ENCODE measurements around the gene CACNG4.

CACNG4 gene

DNA sequence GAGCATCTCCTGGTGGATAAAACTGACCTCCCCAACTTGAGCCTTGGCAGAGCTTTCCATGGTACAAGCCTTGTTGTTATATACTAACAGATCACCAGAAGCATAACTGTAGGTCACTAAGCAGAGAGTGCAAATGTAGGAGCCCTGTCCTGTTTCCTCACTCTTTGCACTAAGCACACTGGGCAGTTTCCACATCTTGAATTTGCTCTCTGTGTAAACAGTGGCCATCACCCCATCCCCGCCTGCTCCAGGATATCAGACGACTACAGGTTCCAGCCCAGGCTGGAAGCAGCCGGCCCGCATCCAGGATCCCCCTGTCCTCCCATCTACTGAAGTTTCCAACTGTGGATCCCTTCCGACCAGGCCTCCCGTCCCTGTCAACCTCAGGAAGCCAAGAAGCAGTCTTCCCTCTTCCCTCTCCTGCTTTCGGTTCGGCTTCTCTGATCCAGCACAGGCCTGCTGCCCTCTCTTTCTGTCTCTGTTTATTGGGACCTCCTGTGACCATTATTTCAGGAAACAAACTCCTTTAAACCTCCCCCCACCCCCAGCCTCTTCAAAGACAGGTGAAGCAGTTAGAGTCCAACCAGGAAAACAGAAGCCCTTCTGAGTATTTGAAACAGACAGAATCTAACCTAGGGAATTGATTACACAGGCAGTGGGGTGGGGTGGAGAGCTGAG lies 22.6 kb upstream of the CACNG4 start:
- Histone ChIP-seq H3K36me3 (no peaks in the 10 kb centered on the region), H3K27me3 (no peaks in the 10 kb centered on the region)

DNA sequence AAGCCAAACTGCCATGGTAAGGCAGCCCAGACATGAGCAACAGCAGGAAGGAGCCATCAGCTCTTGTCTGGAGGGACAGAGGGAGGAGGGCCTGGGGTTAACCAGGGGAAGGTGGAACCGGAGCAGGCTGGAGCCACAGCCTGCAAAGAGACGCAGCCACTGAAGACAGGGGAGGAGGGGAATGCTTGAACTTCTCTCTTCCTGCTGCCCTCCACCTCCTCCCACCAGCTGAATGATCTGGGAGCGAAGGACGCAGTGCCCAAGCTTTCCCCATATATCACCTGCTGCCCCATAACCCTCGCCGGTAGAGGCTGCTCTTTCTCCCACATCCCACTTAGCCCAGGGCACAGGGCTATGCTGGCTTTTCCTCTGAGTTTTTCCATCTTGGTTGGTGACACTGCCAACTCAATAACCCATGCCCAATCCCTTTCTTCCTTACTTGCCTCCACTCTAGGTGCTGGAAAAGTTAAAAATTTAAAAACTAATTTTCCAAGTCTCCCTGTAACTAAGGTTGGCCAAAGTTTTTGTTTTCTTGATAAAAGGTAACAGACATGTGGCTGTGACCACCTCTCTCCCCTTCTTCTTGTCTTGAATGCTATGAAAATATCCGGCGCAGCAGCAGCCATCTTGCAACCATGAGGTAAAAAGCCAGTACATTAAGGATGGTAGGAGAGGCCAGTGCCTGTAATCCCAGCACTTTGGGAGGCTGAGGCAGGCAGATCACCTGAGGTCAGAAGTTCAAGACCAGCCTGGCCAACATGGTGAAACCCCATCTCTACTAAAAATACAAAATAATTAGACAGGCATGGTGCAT lies 21.8 kb upstream of the CACNG4 start:
- TF ChIP-seq, protein P1, sequence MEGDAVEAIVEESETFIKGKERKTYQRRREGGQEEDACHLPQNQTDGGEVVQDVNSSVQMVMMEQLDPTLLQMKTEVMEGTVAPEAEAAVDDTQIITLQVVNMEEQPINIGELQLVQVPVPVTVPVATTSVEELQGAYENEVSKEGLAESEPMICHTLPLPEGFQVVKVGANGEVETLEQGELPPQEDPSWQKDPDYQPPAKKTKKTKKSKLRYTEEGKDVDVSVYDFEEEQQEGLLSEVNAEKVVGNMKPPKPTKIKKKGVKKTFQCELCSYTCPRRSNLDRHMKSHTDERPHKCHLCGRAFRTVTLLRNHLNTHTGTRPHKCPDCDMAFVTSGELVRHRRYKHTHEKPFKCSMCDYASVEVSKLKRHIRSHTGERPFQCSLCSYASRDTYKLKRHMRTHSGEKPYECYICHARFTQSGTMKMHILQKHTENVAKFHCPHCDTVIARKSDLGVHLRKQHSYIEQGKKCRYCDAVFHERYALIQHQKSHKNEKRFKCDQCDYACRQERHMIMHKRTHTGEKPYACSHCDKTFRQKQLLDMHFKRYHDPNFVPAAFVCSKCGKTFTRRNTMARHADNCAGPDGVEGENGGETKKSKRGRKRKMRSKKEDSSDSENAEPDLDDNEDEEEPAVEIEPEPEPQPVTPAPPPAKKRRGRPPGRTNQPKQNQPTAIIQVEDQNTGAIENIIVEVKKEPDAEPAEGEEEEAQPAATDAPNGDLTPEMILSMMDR (IDR thresholded peaks at IDR 0.05; ENCODE audit: low read depth, low read length) = no peak
- no peaks in the 10 kb centered on the region for H3K27me3 ChIP-seq
- no peaks in the 10 kb centered on the region; the same call in 1 of the 2 replicates for H3K9me3 ChIP-seq

More for the DNA sequence above, 22.6 kb upstream of the CACNG4 start:
- Histone ChIP-seq H3K9me3 (no peaks in the 10 kb centered on the region; the same call in 1 of the 2 replicates), H3K4me3 (ENCODE audit: low read depth, low read length) (no peak overlapping the region), H3K4me1 (peaks cover 24% of the 10 kb centered on the region)
- DNase-seq = no peak
- TF ChIP-seq, protein P1 (IDR thresholded peaks at IDR 0.05; ENCODE audit: low read depth, low read length) = no peak

DNA sequence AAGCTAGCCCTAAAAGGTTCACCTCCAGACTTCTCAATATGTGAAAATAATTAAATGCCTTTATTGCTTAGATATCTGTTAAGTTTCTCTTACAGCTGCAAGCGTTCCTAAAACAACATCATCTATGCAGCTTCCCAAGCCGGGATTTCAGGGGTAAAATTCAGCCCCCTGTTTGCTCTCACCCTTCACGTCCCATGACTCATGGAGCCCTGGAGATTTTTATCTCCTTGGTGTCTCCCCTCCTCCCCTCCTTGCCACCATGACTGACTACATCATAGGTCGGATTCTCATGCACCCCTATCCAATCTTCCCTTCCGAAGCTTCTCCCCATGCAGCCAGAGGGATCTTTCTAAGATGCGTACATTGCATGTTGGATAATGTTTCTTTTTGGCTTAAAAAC lies 21.0 kb upstream of the CACNG4 start:
- TF ChIP-seq, protein P1 (IDR thresholded peaks at IDR 0.05; ENCODE audit: low read depth, low read length) = no peak
- Histone ChIP-seq H3K9me3 (no peaks in the 10 kb centered on the region; the same call in 1 of the 2 replicates), H3K36me3 (no peaks in the 10 kb centered on the region), H3K4me1 (peaks cover 24% of the 10 kb centered on the region), H3K4me3 (ENCODE audit: low read depth, low read length) (no peak overlapping the region), H3K27me3 (no peaks in the 10 kb centered on the region)
- DNase-seq = no peak

More for the DNA sequence above, 21.8 kb upstream of the CACNG4 start:
- no peak for DNase-seq
- Histone ChIP-seq H3K4me1 (peaks cover 24% of the 10 kb centered on the region), H3K36me3 (no peaks in the 10 kb centered on the region), H3K4me3 (ENCODE audit: low read depth, low read length) (no peak overlapping the region)

DNA sequence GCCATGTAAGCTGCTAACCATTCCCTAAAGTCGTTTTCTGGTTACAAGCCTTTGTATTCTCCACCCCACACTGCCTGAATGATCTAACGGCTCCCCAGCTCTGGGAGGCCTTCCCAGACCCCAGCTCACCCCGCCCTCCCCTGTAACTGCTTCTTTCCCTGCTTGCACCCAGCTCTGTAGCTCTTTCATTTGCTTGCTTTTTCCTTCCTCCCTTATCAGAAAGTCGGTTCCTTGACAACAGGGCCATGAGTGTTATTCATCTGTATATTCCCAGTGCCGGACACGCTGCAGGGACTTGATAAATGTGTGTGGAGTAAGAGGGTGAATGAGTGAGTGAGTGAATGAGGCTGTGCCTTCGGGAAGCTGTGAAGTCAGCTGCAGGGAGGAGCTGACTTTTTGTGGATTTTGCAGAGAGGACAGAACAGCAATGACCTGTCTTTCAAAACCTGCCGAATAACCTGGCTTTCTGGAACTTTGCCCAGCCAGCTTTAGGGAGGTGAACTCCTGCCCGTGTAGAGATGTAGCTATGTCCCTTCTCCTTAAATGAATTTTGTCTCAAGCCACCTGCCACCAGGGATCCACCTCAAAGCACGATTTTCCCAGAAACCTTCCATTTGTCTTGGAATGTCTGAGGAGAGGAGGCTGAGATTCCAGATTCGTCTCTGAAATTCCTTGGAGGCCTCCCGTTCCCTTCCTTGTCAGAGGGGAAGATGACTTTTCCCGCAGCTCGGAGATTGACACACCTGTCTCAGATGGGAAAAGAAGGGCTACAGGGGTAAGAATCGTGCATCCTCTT lies 20.0 kb upstream of the CACNG4 start:
- Histone ChIP-seq H3K27me3 (no peaks in the 10 kb centered on the region), H3K4me3 (ENCODE audit: low read depth, low read length) (peak overlapping the region; percentile 24), H3K4me1 (peaks cover 24% of the 10 kb centered on the region), H3K9me3 (no peaks in the 10 kb centered on the region; the same call in 1 of the 2 replicates), H3K36me3 (no peaks in the 10 kb centered on the region)
- DNase-seq = no peak
- TF ChIP-seq, protein P1 (IDR thresholded peaks at IDR 0.05; ENCODE audit: low read depth, low read length) = no peak

DNA sequence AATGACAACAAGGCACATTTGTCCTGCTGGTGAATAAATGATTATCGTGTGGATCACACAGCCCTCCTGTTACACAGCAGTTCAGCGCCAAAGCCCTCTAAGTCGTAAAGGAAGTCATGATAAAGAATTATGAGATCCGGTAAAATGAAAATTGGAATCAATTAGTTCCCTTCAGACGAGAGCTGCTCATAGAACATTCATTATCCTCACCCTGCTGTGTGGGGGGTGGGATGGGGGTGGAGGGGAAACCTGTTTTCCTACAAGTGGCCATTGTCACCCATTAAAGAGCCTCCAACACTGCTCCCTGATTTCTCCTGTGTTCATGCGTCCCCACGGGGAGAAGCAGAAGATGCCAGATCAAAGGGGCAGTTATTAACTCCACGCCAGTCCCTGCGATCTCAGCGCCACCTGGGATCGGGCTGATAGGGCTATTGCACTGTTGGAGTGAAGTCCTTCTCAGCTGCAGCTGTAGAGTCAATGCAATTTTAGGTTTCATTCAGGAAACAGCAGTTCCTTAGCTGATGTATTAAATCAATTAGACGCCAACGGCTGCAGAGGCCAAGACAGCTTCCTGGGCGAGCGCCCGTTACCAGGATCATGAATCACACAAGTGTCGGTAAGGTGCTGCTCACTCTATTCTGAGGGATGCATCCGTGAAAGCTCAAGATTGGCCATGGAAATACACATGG lies 19.2 kb upstream of the CACNG4 start:
- DNase-seq = no peak

More for the DNA sequence above, 19.2 kb upstream of the CACNG4 start:
- Histone ChIP-seq H3K9me3 (no peaks in the 10 kb centered on the region; the same call in 1 of the 2 replicates), H3K36me3 (no peaks in the 10 kb centered on the region), H3K4me3 (ENCODE audit: low read depth, low read length) (peak overlapping the region; percentile 24), H3K4me1 (peaks cover 24% of the 10 kb centered on the region), H3K27me3 (no peaks in the 10 kb centered on the region)
- TF ChIP-seq, protein P1 (IDR thresholded peaks at IDR 0.05; ENCODE audit: low read depth, low read length) = no peak

Measured in BE2C (cell line).